HG03196 (cell line): Measurements from ENCODE around the gene NPIPB12.
A peak's percentile ranks its signal among the peaks of the same experiment; 100 is the strongest.
"Not testable (repeated sequence)": the region's sequence is repeated elsewhere in the genome, so short reads cannot be mapped to it uniquely, and the experiment has no call there.

Source experiments
- ATAC-seq: cut with Tn5 transposase; IDR thresholded peaks from one replicate; pipeline ENCODE4 v1.9.1; 2021; ENCODE audit not compliant: unreplicated experiment

The NPIPB12 gene

DNA sequence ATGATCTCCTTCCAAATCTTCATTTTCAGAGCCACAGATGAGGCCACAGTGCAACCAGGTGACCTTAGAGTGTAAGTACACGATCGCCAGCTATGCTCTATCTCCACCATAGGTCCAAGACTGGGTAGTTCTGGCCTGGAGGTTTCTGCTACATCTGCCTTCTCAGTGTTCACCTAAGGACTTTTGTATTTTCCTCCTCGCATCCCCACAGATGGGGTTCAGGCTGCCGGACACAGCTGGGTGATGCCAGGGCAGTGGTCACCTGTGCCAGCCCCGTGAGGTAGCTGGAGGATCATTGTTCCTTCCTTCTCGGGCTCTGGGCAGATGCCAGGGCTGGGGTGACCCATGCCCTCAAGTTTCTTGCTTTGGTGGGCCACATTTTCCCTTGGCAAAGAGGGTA is at the start of gene NPIPB12:
Gene NPIPB12, minus strand, starts transcription at position 101 of the 400 bp plus-strand sequence.
- ATAC-seq: not testable (repeated sequence)

DNA sequence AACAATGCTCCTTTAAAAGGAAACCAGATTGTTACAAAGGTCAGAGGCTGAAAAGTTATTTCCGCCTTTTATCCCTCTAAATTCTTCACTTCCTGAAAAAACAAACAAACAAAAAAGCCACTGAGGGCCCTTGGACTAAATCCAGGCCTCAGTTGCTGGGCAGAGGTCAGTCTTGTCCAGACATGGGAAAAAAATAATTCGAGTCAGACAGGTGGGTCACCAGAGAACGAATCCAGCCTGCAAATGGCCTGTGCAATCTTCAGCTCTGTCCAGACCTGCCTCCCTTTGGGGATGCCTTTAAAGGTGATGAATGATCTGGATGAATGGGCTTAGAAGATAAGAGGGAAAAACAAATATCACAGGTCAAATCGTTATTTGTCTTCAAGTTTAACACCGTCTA is 15.3 kb upstream of the NPIPB12 start:
- ATAC-seq: not testable (repeated sequence)

DNA sequence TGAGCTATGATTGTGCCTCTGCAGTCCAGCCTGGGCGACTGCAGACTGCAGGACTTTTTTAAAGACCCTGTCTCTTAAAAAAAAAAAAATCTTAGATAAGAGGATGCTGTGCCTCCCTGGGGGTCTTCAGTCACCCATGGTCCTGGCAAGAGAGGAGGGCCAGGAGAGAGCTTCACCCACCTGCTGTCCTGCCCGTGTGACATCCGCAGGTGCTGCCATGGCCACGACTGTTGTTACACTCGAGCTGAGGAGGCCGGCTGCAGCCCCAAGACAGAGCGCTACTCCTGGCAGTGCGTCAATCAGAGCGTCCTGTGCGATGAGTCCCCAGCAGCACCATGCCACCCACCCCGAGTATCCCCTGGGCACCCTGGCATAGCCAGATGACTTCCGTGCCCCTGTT is 23.9 kb downstream of the NPIPB12 start:
- ATAC-seq: not testable (repeated sequence)

DNA sequence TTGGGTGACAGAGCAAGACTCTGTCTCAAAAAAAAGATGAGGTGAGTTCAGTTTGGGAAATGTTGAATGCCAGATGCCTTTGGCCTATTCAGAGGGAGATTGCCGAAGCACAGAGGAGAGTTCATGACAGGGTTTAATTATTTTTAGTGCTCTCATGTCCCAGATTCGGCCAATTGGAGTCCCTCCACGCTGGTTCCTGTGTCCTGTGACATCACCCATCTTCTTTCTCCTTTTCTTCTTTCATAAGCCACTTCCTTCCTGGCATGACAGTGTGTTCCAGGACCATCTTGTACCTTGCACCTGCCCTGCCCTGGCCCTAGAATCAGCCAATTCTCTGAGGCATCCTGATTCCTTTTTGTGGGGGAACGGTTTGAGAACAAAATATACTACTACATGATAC is 34.1 kb downstream of the NPIPB12 start:
- ATAC-seq: not testable (repeated sequence)

DNA sequence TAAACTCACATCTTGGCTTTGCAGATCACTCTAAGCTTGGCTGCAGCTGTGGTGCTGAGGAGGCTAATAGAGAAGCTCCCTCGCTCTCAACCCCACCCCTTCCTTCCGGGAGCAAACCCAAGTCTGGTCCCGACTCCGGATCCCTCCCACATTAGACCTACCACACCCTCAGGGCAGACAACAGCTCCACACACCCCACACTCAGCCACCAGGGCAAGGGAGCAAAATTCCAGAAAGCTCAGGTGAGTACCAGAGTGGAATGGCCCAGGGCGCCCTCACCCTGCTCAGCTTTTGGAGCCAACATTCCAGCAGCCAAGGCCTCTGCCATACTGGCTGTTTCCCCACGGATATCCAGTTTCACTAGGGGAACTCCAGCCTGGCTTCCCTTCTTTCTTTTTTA is 36.5 kb downstream of the NPIPB12 start:
- not testable (repeated sequence) for ATAC-seq

DNA sequence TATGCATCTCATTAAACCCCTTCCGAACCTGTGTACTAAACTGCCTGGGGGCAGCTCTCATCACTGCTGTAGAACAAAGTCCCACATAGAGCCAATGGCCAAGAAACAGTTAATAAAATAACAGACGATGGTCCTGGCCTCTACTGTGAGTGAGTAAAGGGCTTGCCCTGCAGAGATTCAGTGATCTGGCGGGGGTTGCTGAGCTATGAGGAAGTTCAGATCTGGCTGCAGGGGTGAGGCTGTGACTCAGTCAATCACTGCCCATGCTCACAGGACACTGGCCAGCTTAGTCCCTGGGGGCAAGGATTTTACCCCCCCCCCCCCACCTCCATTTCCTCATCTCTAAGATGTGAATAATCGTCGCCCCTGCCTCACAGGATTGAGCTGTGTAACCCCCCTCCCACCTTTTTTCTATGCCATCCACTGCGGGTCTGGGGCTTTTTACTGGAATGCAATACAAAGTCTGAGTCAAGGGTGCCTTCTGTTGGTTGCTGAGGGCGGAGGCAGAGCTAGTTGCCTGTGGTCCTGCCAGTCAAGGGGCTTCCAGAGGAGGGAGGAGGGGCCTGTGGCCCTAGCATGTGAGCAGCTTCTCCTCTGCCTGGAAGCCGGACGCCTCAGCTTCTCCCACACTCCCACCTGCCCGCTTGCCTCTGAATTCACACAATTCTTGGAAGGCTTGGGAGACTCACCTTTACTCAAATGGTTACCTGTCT is 38.4 kb downstream of the NPIPB12 start:
- ATAC-seq: not testable (repeated sequence)

DNA sequence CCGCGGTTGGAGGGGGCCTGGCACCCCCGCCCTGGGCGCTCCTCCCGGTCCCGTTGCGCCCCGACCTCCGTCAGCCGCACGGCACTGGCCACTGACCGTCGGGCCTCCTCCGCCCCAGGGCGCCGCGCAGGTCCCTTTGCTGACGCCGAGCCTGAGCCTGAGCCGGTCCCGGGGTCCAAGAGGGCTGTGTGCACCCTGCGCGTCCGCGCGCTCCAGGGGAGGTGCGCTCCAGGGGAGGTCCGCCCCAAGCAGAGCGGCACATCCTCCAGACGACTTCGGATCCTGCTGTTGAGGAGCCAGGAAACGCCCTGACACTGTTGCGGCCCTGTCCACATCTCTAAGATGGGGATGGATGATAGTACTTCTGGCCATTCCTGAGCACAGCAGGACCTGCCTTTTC is 39.3 kb downstream of the NPIPB12 start:
- not testable (repeated sequence) for ATAC-seq

DNA sequence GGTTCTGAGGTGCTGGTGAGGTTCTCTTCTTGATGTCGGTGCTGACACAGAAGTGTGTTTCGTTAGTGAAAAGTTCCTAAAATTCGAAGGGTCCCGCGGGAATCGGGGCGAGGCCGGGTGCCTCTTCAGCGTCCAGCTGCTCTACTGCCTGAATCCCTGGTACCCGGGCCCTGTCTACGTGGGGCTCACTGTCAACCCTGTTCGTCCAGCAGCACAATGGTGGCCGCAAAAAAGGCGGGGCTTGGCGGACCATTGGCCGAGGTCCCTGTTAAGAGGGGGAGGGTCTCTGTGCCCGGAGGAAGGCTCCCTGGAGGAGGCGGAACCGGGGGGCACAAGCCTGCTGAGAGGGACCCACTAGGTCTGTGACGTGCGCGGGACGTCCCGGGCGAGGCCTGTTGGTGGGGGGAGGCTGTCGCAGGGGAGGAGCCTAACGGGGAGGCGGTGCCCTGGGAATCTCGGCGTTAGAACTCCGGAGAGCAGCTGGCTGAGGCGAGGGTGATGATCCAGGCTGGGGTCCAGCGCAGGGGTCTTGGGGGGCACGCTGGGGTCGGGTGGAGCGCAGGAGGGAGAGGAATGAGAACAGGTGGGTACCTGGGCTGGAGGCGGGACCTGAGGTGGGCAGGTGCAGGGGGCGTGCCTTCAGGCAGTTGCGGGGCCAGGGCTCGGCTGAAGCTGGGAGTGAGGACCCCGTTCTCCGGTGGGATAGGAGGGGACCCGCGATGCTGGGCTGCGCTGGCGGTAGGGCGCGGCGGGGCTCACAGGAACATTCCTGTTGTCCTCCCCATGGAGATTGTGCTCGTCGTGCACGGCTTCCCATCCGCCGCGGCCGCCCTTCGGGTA is 40.0 kb downstream of the NPIPB12 start:
- not testable (repeated sequence) for ATAC-seq

DNA sequence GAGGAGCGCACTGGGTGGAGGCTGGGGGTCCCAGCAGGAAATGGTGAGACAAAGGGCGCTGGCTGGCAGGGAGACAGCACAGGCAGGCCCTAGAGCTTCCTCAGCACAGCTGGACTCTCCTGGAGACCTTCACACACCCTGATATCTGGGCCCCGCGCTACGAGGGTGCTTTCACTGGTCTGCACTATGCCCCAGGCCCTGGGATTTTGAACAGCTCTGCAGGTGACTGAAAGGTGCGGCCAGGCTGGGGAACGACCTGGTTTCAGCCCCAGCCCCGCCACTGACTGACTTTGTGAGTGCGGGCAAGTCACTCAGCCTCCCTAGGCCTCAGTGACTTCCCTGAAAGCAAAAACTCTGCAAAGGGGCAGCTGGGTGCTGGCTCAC is 45.6 kb downstream of the NPIPB12 start:
- ATAC-seq: not testable (repeated sequence)

DNA sequence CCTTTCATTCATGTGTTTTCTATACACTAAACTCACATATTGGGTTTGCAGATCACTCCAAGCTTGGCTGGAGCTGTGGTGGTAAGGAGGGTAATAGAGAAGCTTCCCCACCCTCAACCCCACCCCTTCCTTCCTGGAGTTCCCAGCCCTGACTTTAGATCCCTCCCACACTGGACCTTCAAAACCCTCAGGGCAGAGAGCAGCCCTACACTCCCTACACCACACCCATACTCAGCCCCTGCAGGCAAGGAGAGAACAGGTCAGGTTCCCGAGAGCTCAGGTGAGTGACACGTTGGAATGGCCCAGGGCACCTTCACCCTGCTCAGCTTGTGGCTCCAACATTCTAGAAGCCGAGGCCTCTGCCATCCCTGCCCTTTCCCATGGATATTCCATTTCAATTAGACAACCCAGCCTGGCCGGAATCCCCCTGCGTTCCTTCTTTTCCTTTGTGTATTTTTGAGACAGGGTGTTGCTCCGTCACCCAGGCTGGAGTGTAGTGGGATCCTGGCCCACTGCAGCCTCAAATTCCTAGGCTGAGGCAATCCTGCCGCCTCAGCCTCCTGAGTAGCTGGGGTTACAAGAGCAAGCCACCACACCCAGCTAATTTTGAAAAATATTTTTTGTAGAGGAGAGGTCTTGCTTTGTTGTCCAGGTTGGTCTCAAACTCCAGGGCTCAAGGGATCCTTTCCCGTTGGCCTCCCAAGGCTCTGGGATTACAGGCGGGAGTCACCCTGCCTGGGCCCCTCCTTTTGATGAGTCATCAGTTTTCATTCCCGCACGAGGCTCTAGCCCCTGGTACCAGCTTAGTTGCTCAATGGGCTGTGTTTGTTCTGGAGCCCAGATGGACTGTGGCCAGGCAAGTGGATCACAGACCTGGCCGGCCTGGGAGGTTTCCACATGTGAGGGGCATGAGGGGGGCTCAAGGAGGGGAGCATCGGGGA is 46.2 kb downstream of the NPIPB12 start, which contains the start of gene SULT1A4:
Gene SULT1A4, plus strand, starts transcription at position 208 of the 941 bp plus-strand sequence. CDS start 1,473 bp downstream, outside the sequence.
- not testable (repeated sequence) for ATAC-seq

DNA sequence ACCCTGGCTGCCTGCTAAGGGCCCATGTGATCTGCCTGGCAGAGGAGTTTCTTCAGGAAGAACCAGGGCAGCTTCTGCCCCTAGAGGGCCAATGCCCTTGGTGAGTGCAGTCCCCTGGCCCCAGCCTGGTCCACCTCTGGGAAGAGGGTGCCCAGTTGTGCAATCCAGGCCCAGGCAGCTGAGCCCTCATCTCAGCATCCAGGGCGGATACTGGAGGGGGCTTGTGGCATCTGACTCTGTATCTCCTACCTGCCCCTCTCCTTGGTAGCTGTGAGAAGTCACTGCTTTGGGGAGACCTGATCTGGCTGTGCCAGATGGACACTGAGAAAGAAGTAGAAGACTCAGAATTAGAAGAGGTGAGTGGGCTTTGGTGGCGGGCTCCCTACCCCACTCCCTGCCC is 48.5 kb downstream of the NPIPB12 start:
- ATAC-seq: not testable (repeated sequence)

DNA sequence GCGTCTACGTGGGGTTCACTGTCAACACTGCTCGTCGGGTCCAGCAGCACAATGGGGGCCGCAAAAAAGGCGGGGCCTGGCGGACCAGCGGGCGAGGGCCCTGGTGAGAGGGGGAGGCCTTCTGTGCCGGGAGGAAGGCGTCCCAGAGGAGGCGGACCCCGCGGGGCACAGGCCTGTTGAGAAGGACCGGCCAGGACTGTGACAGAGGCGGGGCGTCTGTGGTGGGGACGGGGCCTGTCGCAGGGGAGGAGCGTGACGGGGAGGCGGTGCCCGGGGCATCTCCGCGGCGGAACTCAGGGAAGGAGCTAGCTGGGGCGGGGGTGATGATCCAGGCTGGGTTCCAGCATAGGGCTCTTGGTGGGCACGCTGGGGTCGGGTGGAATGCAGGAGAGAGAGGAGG is 51.4 kb downstream of the NPIPB12 start:
- peak; percentile 44 for ATAC-seq

DNA sequence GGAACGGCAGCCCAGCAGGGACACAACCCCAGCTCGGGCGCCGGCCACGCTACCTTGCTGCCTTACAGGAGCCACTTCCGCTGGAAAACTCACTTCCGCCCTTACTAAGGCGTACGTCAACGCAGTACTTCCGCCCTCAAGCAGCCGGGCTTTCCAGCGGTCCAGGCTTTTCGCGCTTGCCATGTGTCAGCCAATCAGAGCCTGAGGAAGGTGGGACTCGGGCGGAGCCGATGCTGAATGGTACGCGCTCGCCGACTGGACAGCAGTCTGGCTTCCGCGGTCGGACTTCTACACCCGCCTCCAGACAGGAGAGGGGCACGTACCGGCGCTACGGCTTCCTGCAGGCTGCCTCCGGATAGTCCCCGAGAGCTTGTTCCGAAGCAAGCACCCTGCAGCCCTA is 51.9 kb downstream of the NPIPB12 start, which contains the start of the genes BOLA2 and SLX1B:
Gene BOLA2, minus strand, starts transcription at position 83 of the 400 bp plus-strand sequence. CDS start 98 bp downstream, outside the sequence.
Gene SLX1B, plus strand, starts transcription at position 265 of the 400 bp plus-strand sequence.
- ATAC-seq: peak; percentile 79

DNA sequence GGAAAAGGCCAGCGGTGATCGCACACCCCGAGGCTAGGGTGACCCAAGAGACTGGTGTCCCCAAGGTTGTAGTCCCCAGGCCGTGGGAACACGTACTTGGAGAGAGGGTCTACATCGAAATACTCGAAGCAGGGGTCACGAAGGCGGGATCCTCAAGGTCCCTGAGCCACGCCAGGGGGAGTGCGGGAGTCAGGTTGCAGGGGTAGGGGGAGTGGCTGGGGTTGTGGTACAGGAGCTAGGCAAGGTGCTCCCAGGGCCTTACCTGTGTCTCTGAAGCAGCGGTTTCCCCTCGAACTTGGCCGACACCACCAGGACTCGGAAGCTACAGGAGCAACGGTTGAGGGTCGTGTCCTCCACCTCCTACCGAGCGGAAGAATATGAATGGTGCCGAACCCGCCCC is 52.5 kb downstream of the NPIPB12 start:
- peak; percentile 13 for ATAC-seq
